GM12872 (cell line): ENCODE measurements around the gene ABCA9.

Experiments used
- TF ChIP-seq, protein P1 (sequence below): IDR thresholded peaks from 3 replicates; pipeline ENCODE4 v1.5.1; 2011; ENCODE audit warnings: low read depth, mild to moderate bottlenecking, low read length, moderate library complexity; ENCODE audit not compliant: insufficient read depth

ABCA9 gene

DNA sequence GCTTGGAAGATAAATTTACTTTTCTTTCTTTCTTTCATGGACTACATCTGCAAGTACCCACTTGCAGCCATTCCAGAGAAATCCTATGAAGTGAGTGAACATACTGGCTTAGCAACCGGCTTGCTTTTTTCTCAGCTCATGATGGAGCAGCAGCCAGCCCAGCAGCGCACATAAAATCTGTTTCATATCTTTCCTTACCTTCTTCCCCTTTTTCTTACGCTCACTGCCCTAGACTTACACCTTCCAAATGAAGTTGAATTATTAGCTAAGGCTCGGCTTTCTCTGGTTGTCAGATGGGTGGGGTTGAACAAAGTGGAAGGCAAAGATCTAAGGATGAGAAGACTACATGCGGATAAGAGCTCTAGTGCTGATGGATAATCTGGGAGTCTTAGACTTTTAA is 91.6 kb downstream of the ABCA9 start:
- TF ChIP-seq, protein P1, sequence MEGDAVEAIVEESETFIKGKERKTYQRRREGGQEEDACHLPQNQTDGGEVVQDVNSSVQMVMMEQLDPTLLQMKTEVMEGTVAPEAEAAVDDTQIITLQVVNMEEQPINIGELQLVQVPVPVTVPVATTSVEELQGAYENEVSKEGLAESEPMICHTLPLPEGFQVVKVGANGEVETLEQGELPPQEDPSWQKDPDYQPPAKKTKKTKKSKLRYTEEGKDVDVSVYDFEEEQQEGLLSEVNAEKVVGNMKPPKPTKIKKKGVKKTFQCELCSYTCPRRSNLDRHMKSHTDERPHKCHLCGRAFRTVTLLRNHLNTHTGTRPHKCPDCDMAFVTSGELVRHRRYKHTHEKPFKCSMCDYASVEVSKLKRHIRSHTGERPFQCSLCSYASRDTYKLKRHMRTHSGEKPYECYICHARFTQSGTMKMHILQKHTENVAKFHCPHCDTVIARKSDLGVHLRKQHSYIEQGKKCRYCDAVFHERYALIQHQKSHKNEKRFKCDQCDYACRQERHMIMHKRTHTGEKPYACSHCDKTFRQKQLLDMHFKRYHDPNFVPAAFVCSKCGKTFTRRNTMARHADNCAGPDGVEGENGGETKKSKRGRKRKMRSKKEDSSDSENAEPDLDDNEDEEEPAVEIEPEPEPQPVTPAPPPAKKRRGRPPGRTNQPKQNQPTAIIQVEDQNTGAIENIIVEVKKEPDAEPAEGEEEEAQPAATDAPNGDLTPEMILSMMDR, result no peak

DNA sequence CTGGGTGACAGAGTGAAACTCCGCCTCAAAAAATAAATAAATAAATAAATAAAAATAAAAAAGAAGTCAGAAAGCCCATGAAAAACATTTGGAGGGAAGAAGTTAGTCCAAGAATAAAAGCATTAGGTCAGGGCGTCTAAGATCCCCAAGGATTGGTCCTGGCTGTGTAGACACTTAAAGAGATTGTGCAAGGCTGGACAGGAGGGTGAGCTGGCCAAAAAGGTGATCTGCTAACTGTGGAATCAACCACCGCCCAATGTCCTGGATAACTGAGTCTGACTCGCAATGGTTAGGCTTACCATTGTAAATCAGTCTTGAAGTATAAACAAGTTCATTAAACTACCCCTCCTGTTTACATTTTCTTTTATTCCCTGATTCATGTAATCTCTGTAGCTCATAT is 96.8 kb downstream of the ABCA9 start:
- TF ChIP-seq, protein P1, result no peak

DNA sequence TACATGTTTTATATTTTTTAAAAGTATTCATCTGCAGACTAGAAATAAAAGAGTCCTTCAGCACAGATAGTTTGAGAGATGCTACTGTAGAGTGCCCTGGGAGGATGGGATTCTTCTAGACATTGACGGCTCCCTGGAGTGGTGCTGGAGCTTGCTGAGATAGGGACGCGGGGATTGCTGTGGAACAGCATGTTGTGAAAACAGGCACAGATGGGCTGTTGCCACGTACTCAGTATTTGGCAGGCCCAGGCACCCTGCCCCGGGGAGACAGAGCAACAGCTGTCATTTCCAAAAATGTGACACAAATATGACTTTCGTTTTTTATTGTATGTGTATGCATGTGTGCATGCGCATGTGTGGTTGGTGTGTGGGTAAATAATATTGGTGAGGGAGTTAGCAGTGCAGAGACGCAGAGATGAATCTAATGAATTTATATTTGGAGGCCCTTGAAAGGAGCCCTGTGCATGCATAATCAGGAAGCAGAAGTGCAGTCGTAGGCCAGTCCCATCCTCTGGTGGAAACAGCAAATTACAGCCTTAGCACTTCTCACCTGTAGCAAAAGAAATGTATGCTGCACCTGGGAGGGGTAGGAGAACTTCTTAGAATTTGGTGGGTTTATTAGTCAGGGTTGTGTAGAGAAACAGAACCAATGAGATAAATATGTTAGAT is 99.4 kb downstream of the ABCA9 start:
- TF ChIP-seq, protein P1, result no peak

GRCh38 chr17:68957944-68958343 is 102.8 kb downstream of the ABCA9 start:
- TF ChIP-seq, protein P1, result no peak

- TF ChIP-seq, protein P1, result no peak
These were observed 105.4 kb downstream of the ABCA9 start, which contains the start of gene ABCA8 for GRCh38 chr17:68955181-68955841. Gene ABCA8, minus strand, starts transcription at chr17:68955392. Its CDS starts 13,358 bp downstream, at chr17:68942034.

DNA sequence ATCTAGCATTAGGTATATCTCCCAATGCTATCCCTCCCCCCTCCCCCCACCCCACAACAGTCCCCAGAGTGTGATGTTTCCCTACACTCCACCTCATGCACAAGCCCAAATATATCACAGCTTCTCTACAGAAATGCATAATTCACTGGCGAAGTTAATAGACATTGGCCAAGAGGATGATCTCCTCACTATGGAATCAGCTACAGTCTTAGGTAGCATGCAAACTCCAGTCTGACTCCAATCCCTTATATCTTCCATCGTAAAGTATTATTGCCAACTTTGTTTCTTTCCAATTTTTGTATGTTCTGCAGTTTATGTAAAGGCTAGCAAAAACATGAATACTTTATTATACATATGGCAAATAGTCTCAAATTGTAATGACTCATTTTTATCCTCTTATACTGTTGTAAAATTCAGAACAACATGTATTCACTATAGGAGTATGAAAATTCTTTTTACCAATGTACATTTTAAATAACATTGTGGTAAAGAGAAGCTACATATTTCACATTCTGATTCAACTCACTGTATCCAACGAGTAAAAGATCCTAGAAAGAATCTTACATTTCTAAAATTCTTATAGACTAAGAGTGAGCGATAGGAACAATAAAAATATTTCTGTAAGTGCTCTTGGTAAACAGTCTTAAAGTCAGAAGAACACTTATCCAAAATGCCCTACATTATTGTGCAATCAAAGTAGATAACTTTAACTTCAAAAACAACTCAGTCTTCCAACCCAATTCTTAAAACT is 106.4 kb downstream of the ABCA9 start:
- TF ChIP-seq, protein P1, result no peak

DNA sequence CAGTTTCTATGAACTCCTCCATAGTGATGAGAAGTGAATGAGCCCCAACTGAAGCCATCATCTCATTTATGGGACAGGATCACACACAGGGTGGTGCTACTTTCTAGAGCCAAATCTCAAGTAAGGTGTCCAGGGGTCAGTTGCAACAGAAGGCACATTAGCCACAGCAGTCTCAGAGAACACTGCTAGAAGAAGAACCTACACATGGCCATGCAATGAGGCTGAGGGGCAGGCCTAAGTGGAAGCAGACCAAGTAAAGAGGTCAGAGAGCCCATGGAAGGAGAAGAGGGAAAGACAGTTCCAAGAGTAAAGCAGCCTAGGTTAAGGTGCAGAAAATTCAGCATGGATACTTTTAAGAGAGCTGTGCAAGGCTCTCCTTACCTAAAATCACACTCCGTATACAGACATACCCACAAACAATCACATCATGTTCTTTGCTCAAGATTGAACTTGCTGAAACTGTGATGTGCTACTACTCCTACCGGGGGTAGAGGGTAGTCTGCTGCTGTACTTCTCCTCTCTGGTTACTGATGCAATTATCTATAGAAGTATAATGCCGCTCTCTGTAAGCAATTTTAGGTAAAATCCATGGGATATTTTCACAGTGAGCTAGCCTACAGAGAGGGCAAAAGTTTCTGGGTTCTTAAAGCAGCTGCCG is 107.3 kb downstream of the ABCA9 start:
- TF ChIP-seq, protein P1, result no peak
